HG03025 (cell line): Measurements from ENCODE around the gene ESYT3.

Experiments
- ATAC-seq: cut with Tn5 transposase; IDR thresholded peaks from one replicate; pipeline ENCODE4 v1.9.1; 2021; ENCODE audit warnings: mild to moderate bottlenecking, moderate library complexity; ENCODE audit not compliant: unreplicated experiment, low FRiP score

Gene ESYT3

DNA sequence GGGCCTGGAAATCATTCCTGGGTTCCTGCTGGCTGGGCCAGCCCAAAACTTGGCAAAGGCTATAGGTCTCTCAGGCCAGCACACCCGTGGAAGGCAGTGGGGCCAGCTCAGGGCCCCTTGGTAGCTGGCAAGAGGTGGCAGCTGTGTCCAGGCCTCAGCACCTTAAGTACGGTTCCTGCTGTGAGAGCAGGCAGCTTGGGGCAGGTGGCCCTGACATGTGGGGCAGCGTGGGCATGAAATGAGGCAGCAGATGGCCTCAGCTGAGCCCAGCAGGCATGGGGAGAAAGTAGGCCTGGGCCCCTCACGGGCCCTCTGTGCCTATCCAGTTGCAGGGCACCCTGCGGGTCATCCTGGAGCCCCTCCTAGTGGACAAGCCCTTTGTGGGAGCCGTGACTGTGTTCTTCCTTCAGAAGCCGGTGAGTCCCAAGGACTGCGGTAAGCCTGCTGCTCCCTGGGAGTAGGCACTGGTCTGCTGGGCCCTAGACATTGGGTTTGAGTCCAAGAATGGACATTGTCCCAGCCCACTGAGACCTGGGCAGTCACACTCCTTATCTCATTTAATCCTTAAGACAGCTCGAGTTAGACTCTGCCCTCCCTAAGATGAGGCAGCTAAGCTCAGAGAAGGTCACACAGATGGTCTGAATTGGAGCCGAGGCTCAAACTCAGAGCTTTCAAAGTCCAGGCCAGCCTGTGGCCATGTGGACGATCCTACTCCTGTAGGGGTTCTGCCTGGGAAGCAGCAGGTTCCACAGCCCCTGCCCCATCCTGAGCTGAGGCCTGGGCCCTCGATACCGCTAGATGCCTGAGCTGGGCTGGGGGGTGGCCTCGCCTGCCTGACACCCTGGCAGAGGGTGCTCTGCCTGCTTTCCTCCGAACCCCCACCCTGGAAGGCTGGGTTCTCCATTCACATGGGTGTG is 25.5 kb downstream of the ESYT3 start:
- no peak for ATAC-seq

DNA sequence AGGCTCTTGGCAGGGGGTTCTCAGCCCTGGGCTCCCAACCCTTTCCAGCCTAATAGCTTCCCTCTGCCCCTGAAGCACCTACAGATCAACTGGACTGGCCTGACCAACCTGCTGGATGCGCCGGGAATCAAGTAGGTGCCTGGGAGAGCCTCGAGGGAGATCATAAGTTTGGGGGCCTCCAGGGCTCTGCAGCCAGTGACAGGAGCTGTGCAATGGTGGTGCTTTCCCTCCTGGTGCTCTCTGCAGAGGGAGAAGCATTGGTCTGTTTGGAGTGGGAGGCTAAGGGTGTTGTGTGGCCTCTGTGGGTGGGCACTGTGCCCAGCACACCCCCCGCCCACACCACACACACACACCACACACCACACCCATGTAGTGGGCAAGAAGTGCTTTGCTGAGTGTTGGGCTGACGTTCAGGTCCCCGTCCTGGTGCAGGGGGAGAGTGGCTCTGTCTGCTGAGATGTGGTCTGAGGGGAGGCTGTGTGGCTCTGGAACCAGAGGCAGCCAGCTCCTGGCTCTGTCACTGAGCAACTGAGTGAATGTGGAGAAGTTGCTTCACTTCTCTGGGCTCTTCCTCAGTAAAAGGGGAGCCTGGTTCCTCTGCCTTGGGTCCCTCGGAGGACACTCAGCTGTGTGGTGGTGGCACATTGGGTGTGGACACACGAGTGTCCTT is 26.3 kb downstream of the ESYT3 start:
- no peak for ATAC-seq

DNA sequence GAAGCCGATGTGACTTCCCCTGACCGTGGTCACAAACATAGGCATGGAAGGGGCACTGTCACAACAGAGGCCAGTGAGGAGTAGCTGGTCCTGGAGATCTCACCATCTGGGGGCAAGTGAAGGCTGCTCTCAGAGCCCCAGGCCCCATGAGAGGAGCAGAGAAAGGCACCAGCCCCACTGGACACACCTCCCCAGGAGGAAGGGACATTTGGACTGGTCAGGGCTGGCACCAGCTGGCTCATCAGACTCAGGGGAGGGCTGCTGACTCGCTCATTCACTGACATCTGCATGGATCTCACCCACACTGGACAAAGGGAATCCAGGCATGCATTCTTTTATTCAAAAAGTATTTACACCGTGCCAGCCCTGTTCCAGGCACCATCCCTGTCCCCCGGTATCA is 26.8 kb downstream of the ESYT3 start:
- ATAC-seq: no peak

DNA sequence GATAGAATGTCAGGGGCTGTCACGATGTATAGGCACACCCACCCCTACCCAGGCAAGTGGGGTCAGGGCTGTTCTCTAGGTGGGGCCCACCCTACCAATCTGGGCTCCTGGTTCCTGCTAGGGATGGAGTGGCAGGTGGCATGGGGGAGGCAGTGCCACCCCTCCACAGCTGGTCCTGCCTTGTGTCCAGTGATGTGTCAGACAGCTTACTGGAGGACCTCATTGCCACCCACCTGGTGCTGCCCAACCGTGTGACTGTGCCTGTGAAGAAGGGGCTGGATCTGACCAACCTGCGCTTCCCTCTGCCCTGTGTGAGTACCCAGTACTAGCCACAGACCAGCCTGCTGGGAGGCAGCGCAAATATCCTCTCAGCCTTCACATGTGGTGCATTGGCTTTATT is 27.5 kb downstream of the ESYT3 start:
- no peak for ATAC-seq

DNA sequence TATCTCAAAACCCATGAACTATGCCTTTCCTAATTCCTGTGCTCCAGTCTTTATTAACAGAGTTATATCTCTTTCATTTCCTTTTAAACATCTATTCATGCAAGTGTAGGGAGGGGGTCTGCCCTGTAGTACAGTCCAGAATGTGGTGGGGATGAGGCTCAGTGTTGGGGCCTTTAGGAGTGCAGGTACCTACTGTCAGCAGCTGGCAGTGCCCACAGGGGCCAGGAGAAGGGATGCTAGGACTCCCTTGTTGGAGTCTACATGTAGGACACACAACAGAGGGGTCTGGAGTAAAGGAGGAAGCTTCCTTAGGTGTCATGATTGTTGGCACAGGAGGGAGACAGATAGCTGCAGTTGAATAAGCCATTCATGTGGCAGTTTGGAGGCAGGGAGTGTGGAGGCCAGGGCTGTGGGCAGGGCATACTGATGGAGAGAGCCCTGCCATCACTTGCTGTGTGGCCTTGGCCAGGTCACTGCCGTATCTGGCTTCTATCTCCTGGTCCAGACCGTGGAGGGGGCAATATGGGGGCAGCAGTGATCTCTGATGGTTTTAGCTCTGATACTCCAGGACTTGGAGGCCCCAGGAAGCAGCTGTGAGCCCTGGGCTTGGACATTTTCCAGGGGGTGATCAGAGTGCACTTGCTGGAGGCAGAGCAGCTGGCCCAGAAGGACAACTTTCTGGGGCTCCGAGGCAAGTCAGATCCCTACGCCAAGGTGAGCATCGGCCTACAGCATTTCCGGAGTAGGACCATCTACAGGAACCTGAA is 29.5 kb downstream of the ESYT3 start:
- no peak for ATAC-seq

DNA sequence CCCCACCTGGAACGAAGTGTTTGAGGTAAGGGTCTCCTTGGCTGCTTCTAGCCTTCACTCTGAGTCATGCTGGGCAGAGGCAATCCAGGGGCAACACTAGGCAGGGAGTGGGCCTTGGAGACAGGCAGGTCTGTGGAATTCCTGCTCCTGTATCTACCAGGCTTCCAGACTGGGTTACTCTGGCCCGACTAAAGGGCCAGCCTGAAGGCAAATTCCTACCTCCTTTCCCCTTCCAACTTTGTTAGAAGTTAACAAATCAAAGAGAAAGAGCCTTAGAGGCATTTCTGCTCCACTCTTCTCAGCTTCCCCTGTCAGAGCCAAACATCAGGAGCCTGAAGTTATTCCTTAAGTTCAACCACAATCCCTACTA is 30.1 kb downstream of the ESYT3 start:
- no peak for ATAC-seq

DNA sequence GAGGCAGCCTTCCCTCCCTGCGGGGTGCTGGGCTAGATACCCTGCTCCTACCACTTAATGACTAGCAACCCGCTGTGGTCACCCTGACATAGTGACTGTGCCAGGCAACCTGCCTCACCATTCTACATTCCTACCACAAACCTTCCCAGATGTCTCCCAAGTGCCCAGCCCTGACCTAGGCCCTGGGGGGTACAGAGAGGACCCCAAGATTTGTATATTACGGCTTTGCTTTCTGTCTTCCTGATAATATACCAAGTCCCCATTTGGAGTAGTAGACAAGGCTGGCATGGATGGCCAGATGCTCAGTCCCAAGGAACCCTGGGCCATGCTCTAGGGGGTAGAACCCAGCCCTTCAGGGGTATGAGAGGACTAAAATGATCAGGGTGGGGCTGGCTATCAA is 31.0 kb downstream of the ESYT3 start:
- no peak for ATAC-seq

DNA sequence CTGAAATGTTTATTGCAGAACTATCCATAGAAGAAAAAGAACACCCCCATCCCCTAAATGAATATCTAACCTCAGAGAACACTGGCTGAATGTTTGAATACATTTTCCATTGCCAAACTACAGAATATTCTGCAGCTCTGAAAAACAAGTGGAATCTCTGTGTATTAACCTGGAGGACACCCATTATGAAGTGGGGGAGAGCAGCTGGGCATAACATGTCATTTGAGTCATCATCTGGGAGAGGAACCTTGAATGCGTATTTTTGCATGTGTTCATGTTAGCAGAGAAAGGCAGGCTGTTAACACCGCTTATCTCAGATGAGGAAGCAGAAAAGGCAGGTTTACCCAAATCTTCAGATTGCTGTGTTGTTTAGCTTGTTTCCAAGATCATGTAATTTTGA is 31.5 kb downstream of the ESYT3 start:
- ATAC-seq: no peak

DNA sequence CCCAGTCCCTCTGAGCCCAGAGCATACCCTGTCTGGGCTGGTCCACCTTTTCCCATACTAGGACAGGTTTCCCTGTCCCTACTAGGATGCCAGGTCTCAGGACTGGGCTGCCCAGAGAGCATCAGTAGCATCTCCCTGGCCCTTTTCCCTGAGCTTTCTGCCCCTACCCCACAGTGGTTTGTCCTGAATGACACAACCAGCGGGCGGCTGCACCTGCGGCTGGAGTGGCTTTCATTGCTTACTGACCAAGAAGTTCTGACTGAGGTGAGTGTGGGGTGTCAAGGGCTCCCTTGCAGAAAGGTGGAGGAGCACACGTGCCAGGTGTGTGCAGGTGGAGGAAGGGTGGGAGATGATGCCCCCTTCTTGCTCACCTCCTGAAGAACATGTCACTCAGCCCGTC is 33.5 kb downstream of the ESYT3 start:
- ATAC-seq: no peak

DNA sequence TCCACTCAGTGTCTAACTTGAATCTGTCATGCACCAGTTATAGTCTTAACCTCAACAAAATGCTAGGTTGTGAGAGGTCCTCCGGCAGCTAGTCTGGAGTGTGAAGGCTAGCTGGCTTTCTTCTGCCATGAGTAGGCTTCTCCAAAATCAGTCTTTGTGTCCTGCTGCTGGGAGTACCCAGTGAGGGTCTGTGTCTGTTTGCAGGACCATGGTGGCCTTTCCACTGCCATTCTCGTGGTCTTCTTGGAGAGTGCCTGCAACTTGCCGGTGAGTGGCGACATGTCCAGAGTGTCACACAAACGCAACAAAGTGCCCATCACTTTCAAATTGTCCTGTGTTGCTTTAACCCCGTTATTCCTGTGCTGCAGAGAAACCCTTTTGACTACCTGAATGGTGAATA is 34.0 kb downstream of the ESYT3 start:
- ATAC-seq: no peak

DNA sequence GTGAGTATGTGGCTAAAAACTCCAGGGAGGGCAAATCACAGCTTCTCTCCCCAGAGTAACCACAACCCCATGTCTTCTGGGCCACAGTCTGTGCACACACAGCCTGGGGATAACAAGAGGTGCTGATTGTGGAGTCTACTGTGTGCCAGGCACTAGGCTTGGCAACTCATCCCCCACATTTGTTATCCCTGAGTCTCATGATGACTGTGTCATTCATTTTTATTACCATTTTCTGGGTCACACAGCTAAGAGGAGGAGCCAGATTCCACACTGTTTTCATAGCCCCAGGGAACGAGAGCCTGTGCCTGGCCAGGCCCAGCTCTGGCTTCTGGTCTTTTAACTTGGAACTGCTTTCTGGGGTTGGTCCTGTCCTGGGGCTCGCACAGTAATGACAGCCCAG is 34.5 kb downstream of the ESYT3 start:
- no peak for ATAC-seq

DNA sequence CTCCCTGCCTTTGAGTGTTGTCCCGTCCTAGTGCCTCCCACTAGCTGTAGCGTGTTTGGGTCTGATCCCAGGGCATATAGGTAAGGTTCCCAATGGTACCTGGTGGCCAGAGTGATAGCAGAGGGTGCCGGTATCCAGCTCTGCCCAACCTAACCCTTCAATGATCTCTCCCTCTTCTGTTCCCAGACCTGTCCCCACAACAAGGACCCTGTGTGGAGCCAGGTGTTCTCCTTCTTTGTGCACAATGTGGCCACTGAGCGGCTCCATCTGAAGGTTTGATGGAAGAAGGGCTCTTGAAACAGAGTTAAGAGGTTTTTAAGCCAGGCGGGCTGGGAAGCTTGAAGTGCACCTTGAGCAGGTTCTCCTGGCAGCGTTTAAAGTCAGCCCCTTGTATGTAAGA is 35.5 kb downstream of the ESYT3 start:
- no peak for ATAC-seq

DNA sequence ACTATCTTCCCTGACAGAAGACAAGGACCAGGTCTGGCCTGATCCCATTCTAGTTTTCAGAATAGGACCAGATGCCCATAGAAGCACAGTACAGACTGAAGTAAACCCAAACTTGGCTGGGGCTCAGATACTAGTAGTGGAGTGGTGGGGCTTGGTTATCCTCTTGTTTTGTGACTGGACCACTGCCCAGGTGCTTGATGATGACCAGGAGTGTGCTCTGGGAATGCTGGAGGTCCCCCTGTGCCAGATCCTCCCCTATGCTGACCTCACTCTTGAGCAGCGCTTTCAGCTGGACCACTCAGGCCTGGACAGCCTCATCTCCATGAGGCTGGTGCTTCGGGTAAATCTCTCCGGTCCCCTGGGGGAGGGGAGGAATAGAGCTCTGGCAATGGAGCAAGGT is 36.3 kb downstream of the ESYT3 start:
- no peak for ATAC-seq

DNA sequence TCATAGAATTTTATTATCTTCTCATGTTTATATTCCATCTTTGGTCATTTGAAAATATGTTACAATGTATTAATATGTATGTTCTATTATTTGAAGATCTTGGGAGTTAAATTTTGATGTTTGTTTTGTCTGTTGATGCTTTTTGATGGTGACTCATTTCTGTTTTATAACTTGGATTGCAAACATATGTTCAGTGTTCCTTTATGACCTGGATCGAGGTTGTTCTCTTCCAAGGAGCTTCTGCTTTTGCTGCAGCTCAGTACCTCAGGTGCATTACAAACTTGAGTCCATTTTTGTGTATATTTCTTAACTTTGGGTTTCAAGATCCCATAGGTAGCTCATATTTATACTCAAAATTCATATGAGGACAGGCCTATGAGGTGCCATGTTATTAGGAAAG is 37.1 kb downstream of the ESYT3 start:
- ATAC-seq: no peak

DNA sequence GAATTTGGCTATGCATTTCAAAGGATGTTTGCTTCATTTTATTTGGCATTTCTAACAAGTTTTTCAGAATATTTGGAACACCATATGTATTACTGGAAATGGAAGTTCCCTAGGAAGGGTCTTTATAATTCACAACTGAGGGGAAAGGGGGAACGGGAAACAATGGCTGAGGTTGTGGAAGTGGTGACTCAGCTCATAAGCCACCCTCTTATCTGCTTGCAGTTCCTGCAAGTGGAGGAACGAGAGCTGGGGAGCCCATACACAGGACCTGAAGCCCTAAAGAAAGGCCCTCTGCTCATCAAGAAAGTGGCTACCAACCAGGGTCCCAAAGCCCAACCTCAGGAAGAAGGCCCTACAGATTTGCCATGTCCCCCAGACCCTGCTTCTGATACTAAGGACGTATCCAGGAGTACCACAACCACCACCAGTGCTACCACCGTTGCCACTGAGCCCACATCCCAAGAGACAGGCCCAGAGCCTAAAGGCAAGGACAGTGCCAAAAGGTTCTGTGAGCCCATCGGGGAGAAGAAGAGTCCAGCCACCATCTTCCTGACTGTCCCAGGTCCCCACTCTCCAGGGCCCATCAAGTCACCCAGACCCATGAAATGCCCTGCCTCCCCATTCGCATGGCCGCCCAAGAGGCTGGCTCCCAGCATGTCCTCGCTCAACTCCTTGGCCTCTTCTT is 37.9 kb downstream of the ESYT3 start:
- no peak for ATAC-seq

DNA sequence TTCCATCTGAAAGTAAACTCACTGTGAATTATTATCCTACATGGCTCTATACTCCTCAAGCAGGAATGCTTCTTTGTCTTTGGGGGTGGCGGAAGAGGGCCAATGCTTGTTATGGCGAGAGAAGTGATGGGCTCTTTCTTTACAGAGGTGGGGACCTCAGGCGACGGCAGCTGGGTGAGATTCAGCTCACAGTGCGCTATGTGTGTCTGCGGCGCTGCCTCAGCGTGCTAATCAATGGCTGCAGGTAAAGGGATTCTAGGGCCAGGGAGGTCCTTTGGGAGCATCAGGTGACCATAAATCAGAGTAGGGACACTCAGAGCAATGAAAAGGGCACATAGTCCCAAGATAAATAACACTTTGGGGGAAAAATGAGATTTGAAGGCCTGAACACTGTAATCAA is 39.0 kb downstream of the ESYT3 start:
- no peak for ATAC-seq

DNA sequence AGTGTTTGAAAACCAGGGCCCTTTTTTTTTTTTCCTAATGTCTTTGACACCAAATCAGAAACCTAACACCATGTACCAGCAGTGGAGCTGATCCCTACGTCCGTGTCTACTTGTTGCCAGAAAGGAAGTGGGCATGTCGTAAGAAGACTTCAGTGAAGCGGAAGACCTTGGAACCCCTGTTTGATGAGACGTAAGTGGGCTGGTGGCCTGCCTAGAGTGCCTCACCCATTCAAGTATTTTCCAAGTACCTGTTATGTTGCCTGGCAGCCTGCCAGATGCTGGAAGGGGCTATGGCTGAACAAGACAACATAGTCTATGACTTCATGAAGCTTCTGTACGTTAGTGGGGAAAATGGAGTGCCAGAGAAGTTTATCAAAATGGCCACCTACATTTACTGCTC is 39.7 kb downstream of the ESYT3 start:
- ATAC-seq: no peak

DNA sequence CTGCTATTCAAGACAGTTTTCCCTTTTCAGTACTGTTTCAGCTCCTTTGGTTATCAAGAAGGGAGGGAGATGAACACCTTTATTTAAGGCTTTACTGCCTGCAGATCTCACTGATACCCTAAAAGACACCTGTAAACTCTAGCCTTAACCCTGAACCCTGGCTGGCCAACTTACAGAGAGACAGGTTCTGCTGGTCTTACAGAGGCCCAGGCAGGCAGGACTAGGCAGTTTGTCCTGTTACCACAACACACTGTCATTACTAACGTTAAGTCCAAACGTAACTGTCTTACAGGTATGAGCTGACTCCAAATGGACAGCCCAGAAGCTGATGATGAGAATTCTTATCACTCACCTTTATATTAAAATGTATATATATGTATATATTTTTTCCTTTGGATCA is 42.1 kb downstream of the ESYT3 start:
- ATAC-seq: no peak

DNA sequence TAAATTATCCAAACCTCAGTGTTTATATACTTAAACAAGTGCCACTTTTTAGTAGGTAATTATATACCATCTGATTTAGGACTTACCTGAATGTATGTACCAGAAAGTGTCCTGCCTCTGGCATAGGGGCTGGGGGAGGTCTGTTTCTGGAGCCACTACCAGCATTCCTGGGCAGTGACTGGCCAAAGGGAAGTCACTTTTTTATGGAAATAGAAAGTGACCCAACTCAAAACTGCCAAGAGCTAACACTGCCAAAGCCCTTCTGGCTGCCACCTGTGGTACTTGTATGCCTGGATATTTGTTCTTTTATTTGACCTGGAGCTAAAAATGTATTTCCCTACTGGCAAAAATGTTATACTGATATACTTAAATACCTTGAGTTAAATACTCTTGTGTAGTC is 42.7 kb downstream of the ESYT3 start:
- ATAC-seq: no peak

DNA sequence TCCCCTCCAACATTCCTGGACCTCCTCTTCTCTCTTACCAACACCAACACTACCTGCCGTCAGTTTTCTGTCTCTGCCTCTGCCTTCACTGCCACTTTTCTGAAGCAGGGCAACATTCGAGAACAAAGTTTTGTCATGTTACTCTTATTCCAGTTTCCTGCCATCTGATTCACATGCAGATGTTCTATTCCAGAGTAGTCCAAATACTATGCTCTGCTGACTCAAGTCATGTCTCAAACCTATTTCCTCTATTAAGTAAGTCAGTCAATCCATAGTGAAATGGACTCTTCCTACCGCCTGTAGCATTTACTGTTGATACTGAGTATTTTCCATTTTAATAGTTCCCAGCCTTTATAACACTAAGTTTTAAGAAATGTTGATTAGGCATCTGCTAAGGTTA is 43.4 kb downstream of the ESYT3 start:
- no peak for ATAC-seq

DNA sequence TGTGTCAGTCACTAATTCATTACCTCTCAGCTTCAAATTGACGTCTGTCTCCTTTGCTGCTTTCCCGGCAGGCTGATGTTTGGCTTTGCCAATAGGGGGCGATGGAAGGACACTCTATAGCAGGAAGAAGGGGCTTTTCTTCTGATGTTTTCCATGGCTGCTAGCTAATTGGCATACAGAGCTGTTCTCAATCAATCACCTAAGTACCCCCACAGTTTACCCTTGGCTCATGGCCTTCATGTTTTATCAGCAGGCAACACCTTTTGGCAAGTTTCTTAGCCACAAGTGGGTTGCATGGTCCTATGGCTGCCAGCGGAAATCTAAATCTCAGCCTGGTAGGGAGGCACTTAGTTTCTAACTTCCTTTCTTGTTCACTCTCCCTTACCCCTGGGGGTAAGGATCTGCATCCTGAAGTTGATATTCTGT is 45.0 kb downstream of the ESYT3 start:
- no peak for ATAC-seq
